ENCODE results near the gene CENPX. TPM values are rescaled to one million over a fixed set of nuclear protein-coding genes. Genes with fewer than 3 reads are reported as not detected.

CENPX gene
- total RNA-seq, 1 experiment from 2014 or later = 187 TPM

DNA sequence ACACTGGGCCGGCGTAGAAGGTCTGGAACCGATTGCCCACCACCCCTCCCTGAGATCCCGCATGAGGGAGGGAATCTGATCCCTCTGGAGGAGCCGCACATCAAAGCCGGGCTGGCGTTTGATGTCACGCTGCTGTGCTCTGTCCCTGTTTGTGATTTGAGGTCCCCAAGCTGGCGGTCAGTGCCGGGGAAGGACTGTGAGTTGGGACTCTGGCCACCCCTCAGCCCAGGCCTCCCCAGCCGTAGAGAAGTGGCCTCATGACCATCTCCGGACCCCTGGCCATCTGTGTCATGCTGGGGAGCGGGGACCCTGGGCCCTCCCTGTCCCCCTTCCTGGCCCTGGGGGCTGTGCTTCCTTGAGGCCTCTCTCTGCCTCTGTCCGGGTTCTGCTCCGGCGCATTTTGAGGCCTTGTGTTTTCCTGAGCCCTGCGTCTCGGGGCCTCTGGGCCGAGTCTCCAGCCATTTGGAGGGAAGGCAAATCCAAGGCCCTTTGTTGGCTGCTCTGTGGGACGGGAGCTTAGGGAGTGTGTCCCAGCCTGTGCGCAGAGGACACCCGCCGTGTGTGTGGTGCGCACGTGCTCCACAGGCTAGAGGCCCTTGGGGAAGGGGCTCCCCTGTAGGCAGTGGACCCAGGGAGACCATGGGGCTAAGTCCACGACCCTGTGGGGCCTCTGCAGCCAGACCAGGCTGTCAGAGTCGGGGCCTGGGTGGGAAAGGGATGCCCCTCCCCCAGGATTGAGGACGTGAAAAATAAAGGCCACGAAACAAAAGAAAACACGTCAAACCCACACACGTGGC, 30.2 kb downstream of the CENPX start:
- no peaks in the 10 kb centered on the region for H3K27me3 ChIP-seq (ENCODE audit: control insufficient read depth, insufficient read depth, low read length)
- CTCF ChIA-PET = no interaction called here
- DNase-seq (ENCODE audit: low read depth, low spot score) (no peak), ATAC-seq (no peak)
- TF ChIP-seq POLR2AphosphoS5 (IDR thresholded peaks at IDR 0.05; ENCODE audit: low read depth, low read length) = no peak
- no peak for TF ChIP-seq SIN3A (IDR thresholded peaks at IDR 0.05; ENCODE audit: borderline replicate concordance, insufficient read depth, low read depth, low read length)
- no TSS peak for BruUV-seq (replicated peaks)
- H3K4me3 ChIP-seq (ENCODE audit: low read depth in 2 of 2, low read length in 2 of 2) = no peak overlapping the region
- POLR2A ChIA-PET = no interaction called here
- in situ Hi-C loops (cut with HindIII; ENCODE audit: low pct_unique_long_range_greater_than_20kb, low sequenced_read_pairs) = no loop called here
- no peaks in the 10 kb centered on the region for H3K36me3 ChIP-seq (ENCODE audit: control insufficient read depth, insufficient read depth, low read length)
- peaks cover 20% of the 10 kb centered on the region for H3K4me1 ChIP-seq (ENCODE audit: control insufficient read depth, insufficient read depth, low read length)
- H3K27ac ChIP-seq (ENCODE audit: low read length) = peak overlapping the region; percentile 40
- no peaks in the 10 kb centered on the region for H3K9me3 ChIP-seq (ENCODE audit: control insufficient read depth, insufficient read depth, low read depth, low read length)
- intact Hi-C loops (cut with micrococcal nuclease; ENCODE audit: unreplicated experiment) = no loop called here

GRCh38 chr17:81991684-81992305, 30.9 kb downstream of the CENPX start:
- intact Hi-C loops (cut with micrococcal nuclease; ENCODE audit: unreplicated experiment) (no loop called here), in situ Hi-C loops (cut with HindIII; ENCODE audit: low pct_unique_long_range_greater_than_20kb, low sequenced_read_pairs) (no loop called here)
- Histone ChIP-seq H3K4me3 (ENCODE audit: low read depth in 2 of 2, low read length in 2 of 2) (no peak overlapping the region), H3K27me3 (ENCODE audit: control insufficient read depth, insufficient read depth, low read length) (no peaks in the 10 kb centered on the region), H3K36me3 (ENCODE audit: control insufficient read depth, insufficient read depth, low read length) (no peaks in the 10 kb centered on the region), H3K4me1 (ENCODE audit: control insufficient read depth, insufficient read depth, low read length) (peaks cover 20% of the 10 kb centered on the region), H3K27ac (ENCODE audit: low read length) (peak overlapping the region; percentile 40), H3K9me3 (ENCODE audit: control insufficient read depth, insufficient read depth, low read depth, low read length) (no peaks in the 10 kb centered on the region)
- DNase-seq (ENCODE audit: low read depth, low spot score) (no peak), ATAC-seq (peak; percentile 78)
- ChIA-PET POLR2A (interaction anchor here (0.6 kb wide), 1 partner anchor 13 kb away, joined by 3 read pairs; no protein-coding TSS in a partner anchor), CTCF (no interaction called here)
- TF ChIP-seq TCF7L2 (IDR thresholded peaks at IDR 0.05; ENCODE audit: low read depth, low read length) (peak; percentile 52), CTCF (IDR thresholded peaks at IDR 0.05) (no peak), POLR2AphosphoS5 (IDR thresholded peaks at IDR 0.05; ENCODE audit: low read depth, low read length) (no peak), SIN3A (IDR thresholded peaks at IDR 0.05; ENCODE audit: borderline replicate concordance, insufficient read depth, low read depth, low read length) (no peak)
- TF ChIP-seq, protein P1, sequence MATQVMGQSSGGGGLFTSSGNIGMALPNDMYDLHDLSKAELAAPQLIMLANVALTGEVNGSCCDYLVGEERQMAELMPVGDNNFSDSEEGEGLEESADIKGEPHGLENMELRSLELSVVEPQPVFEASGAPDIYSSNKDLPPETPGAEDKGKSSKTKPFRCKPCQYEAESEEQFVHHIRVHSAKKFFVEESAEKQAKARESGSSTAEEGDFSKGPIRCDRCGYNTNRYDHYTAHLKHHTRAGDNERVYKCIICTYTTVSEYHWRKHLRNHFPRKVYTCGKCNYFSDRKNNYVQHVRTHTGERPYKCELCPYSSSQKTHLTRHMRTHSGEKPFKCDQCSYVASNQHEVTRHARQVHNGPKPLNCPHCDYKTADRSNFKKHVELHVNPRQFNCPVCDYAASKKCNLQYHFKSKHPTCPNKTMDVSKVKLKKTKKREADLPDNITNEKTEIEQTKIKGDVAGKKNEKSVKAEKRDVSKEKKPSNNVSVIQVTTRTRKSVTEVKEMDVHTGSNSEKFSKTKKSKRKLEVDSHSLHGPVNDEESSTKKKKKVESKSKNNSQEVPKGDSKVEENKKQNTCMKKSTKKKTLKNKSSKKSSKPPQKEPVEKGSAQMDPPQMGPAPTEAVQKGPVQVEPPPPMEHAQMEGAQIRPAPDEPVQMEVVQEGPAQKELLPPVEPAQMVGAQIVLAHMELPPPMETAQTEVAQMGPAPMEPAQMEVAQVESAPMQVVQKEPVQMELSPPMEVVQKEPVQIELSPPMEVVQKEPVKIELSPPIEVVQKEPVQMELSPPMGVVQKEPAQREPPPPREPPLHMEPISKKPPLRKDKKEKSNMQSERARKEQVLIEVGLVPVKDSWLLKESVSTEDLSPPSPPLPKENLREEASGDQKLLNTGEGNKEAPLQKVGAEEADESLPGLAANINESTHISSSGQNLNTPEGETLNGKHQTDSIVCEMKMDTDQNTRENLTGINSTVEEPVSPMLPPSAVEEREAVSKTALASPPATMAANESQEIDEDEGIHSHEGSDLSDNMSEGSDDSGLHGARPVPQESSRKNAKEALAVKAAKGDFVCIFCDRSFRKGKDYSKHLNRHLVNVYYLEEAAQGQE (IDR thresholded peaks at IDR 0.05; ENCODE audit: insufficient read depth in 1 of 2, low read depth in 2 of 2, low read length in 1 of 2) = no peak
- BruUV-seq (replicated peaks) = no TSS peak
